Measurements from ENCODE around the gene POLR1D.

DNA sequence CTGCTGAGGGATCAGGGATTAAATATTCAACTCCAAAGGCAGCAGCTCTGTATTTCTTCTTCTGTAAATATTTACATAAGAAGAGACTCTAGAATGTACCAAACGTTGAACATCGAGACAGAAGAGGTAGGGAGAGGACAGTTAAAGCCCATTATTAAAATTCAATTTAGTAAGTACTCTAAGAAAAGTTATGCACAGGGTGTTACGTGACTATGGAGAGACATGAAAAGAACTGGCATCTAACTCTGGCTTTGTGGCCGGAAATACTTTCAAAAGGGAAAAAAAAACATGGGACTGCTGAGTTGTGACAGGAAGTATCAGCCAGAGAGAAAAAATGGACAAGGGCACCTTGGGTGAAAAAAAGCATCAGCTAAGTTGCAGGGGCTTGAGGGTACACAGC, 38.0 kb upstream of the POLR1D start:
- no peak for TF ChIP-seq POLR2AphosphoS5 (IDR thresholded peaks at IDR 0.05)
- no peak for TF ChIP-seq CTCF (IDR thresholded peaks at IDR 0.05)

Data from prostate gland (tissue), 2 donors.